Stimulated activated CD4-positive, alpha-beta T cell treated with anti-CD3 and anti-CD28 coated beads, Interleukin-4, amount 100 ng/mL, for 24 hours (primary cell): ENCODE measurements around the gene STK38L.

Experiments used
- DNase-seq: peaks from one replicate; pipeline ENCODE4 v3.0.0-alpha.2; 2020

The STK38L gene

GRCh38 chr12:27280412-27280811 is 36.3 kb downstream of the STK38L start:
- DNase-seq = no peak

DNA sequence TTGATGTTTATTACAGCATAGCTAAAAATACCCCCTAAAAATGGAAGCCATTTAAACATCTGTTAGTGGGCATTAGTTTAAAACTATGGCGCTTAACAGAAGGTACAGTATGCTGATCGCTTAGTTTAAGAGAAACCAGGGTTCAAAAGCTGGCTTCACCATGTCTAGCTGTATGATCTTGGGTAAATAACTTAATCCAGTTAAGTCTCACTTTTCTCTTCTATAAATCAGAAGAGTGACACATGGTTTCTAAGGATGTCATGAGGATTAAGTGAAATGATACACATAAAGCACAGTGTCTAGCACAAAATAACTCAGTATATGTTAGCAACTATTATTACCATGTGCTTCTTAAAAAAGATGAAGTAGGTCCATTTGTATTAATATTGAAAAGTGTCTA is 38.7 kb downstream of the STK38L start:
- DNase-seq = no peak

GRCh38 chr12:27284021-27284420 is 39.9 kb downstream of the STK38L start:
- no peak for DNase-seq

GRCh38 chr12:27284751-27285150 is 40.7 kb downstream of the STK38L start:
- DNase-seq = no peak

DNA sequence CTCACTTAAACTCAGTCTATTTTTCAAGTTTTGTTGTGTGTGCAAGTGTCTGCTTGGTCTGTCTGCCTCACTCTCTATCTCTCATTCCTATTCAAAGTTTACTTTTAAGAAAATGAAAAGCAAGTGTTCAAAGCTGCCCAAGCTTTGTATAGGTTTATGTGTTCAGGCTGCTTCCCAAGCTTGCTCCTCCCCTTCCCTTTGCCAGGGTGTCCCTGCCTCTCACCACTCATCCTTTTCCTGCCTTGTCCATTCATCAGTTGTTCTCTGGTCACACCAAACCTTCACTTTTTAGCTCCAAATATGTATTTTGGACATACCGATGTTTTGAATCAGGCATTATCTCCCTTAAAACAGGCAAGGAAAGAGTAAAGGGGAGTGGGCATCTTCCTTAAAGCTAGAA is 41.3 kb downstream of the STK38L start:
- DNase-seq = no peak

GRCh38 chr12:27289414-27289813 is 45.3 kb downstream of the STK38L start:
- DNase-seq = no peak

- DNase-seq = no peak
Observed at GRCh38 chr12:27290501-27291168, 46.5 kb downstream of the STK38L start.

DNA sequence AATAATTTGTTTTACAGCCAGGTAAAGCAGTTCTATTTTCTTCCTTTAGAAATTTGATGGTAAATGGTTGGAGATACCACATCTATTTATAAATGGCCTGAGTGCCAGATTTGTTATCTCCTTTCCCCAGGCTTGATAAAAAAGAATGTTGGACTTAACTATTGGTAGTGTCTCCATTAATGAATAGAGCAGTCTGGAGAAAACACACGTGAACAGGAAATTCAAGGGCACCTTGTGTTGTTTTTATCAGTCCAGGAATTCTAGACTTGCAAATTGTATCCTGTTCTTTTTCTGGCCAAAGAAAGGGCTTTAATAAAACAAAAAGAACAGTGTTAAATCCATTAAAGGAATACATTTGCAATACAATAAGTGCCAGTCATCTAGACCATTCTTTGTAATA is 47.8 kb downstream of the STK38L start:
- DNase-seq = no peak

DNA sequence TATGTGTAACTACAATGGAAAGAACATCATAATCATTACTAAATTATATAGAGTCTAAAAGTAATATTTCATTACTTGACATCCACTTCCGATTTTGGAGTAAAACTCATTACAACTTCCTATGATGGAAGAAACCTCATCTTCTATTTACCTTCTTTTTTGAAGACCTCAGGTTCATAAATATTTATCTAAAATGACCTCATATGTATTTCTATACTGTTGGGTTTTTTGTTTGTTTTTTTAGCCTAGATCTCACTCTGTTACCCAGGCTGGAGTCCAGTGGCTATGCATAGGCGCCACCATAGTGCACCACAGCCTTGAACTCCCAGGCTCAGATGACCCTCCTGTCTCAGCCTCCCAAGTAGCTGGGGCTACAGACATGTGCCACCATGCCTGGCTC is 48.6 kb downstream of the STK38L start:
- DNase-seq = no peak

- DNase-seq = no peak
Observed at GRCh38 chr12:27293463-27293862, 49.4 kb downstream of the STK38L start.

DNA sequence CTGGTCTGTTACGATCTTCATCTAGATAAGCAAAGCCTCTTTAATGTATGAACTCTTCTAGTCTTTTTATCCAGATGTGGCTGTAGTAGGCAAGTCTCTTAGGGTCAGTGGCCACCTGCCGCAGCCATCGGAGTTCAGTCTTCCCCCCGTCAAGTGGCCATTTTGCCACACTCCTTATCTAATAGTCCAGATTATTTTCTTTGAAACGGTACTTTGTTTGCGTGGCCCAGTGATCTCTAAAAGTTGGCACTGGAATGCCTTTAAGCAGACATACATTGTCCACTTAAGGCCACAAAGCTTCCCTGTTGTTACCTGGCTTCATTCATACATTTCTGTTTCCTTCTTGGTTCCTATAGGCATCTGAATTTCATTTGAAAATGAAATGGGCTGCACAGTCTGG is 52.6 kb downstream of the STK38L start:
- DNase-seq = no peak

GRCh38 chr12:27297566-27297965 is 53.5 kb downstream of the STK38L start:
- no peak for DNase-seq

DNA sequence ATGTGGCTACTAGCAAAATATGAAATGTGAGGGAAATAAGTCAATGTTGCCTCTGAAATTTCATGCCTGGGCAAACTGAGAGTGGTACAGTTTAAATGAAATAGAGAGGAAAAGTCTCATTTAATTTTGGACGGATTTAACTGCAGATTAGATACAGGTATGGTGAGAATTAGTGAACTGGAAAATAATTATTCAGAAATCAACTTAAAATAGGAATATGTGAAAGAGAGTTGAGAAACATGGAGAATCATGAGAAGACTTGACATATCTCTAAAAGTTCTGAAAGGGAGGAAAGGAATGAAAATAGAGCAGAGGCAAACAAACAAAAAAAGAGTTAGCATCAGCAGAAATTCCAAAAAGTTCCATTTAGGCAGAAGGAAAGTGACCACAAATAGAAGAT is 55.0 kb downstream of the STK38L start:
- no peak for DNase-seq

GRCh38 chr12:27300226-27300625 is 56.1 kb downstream of the STK38L start:
- no peak for DNase-seq

DNA sequence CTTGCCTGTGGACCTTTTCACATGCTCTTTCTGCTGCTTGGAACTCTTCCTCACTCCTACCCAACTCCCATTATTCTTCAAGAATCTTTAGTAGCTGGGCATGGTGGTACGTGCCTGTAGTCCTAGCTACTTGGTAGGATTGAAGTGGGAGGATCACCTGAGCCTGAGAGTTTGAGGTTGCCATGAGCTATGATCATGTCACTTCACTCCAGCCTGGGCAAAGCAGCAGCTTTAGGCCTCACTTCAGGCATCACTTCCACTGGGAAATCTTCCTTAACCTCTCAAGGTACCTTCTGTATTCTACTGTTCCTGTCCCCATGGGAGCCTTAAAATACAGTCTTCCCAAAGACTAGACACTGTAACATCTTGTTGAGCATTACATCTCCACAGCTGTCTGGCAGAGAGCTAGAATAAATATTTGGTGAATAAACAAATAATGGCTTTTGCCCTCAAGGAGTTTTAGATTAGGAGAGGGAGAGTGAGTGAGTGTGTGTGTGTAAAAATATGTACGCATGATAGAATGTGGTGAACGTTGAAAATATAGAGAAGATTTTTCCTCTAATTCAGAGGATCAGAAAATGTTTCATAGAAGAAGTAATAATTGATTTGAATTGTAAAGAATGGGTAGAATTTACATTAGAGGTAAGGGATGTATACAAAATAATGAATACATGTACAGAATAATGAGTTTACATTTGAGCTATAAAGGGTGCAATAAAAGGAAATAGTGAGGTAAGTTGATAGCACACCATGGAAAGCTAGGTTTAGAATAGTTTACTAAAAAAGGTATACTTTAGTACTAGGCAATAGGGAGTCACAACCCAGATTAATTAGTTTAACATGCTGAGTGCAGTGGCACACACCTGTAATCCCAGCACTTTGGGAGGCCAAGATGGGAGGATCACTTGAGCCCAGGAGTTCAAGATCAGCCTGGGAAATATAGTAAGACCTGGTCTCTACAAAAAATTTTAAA is 59.3 kb downstream of the STK38L start:
- no peak for DNase-seq

DNA sequence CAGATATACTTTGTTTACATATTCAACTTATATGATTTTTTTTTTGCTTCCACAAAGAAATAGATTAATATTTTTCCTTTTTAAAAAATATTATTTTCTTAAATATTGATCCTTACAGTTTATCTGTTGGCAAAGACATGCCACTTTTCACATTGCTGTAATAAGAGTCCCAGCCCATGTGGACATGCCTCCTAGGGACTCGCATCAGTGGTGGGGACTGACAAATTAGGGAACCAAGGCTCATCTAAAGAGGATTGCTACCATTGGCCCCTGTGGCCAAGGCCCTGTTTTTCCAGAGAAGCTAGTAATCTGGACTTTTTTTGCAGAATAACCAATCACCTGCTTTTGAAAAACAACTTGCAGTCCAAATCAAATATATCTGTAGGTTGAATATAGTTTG is 60.8 kb downstream of the STK38L start:
- DNase-seq = no peak

DNA sequence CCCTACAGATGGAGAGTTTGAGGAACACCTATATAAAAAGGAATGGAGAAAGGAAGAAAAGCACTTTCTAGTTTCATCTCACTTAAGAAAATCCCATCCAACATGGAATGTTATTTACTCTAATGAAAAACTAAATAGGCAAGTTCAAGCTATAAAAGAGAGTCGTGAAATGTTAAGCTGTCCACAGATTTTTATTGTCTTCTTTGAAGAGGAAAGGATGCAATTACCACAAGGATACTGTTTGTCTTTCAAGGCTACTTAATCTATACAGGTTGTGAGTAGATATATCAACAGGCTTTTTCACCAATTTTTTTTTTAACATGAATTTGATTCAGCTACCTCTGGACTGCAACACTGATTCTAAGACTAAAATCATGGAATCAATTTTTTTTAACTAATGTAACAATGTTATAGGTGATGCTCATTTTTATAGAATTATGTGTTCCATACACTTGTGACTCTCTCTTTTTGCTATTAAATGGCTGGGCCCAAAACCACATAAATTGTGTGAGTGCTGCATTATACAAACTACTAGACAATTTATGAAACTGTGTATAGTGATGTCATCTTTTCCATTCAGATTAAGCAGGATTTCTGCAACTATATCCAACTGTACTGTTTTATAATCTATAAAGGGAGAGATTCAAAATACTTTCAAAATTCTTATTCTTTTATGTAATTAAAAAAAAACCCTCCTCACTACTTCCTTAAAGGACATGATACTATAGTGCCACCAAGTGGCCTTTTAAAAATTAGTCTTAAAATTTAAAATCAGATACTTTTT is 61.8 kb downstream of the STK38L start:
- no peak for DNase-seq

GRCh38 chr12:27309293-27309994 is 65.4 kb downstream of the STK38L start:
- DNase-seq = no peak

DNA sequence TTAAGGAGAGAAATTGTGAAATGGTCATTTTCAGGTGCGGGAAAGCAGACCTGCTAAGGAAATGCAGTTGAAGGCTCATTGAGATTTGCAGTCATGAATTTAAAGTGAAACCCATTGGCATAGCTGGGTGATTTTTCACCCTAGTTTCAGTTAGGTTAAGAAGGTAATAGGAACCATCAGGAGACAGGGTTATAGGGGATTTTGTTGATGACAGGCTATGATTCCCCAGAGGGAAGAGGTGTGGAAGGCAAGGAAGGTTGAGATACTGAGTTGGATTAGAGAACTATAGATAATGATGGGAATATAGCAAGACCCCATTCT is 65.9 kb downstream of the STK38L start:
- DNase-seq = no peak

DNA sequence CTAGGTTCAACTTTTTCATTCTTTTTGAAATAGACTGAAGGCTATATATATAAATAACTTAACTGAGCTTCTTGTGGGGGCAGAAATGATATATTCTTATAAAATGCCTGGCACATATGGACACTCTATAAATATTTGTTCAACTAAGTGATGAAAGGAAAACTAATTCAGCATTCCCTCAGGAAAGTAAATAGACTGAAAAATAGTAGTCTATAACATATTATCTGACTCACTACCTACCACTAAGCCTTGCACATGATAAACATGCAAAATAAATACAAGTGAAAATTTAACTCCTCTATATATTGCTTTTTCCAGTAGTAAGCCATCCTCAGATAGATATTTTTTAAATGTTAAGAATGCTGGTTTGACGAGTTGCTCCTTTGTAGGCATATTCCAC is 72.9 kb downstream of the STK38L start:
- no peak for DNase-seq

DNA sequence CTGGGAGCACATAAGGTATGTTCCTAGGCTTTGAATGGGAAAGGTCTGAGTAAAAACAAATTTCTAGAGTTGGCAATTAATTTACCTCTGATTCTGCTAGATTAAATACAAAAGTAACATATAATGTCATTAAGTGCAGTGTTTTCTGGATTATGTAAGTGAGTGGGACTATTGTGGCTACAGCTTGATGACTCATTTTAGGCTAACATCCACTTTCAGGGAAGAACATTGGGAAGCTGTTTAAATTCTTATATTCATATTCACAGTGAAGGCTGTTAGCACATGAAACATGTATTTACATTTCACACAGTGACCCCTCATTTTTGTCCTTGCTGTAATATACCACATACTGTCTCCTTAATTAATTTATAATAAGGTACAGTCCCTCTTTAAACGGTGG is 75.3 kb downstream of the STK38L start:
- DNase-seq = no peak

GRCh38 chr12:27319848-27320247 is 75.8 kb downstream of the STK38L start:
- no peak for DNase-seq

- DNase-seq = no peak
Observed at GRCh38 chr12:27324530-27324929, 80.4 kb downstream of the STK38L start.
